Thoracic aorta (tissue), 2 donors: ENCODE results near the gene PLA2G2C. TPM values are rescaled to one million over a fixed set of nuclear protein-coding genes. Genes with fewer than 3 reads are reported as not detected.

Source experiments
- ATAC-seq: fragments of 150-250 bp; one replicate; pipeline ENCODE4 v1.8.0; 2017; ENCODE audit warnings: low read depth; ENCODE audit not compliant: insufficient number of reproducible peaks, low FRiP score
- DNase-seq: peaks from one replicate; pipeline ENCODE4 v3.0.0-alpha.2; 2020; ENCODE audit warnings: low spot score
- H3K27ac ChIP-seq, 2 donors: fragments of 200-600 bp; sonication (generic); 1 replicate in 1 of 2; 2 replicates in 1 of 2; pipeline ENCODE4 v1.5.1; 2016; ENCODE audit warnings: mild to moderate bottlenecking in 2 of 2, moderate library complexity in 2 of 2
- H3K27me3 ChIP-seq: fragments of 200-600 bp; sonication (generic); replicated peaks from 2 replicates; pipeline ENCODE4 v1.6.0; 2016; ENCODE audit warnings: mild to moderate bottlenecking; ENCODE audit not compliant: insufficient read depth
- H3K36me3 ChIP-seq: fragments of 200-600 bp; sonication (generic); one replicate; pipeline ENCODE4 v1.5.1; 2016
- H3K4me1 ChIP-seq, 2 donors: fragments of 200-600 bp; sonication (generic); 1 replicate in 1 of 2; 2 replicates in 1 of 2; pipeline versions ENCODE4 v1.5.1 to v1.6.0; 2016; ENCODE audit warnings: low read depth in 2 of 2, mild to moderate bottlenecking in 1 of 2; ENCODE audit not compliant: control insufficient read depth in 1 of 2
- H3K4me3 ChIP-seq: fragments of 200-600 bp; sonication (generic); 2 replicates; pipeline ENCODE4 v1.5.1; 2016; ENCODE audit warnings: mild to moderate bottlenecking
- H3K9me3 ChIP-seq: fragments of 200-600 bp; sonication (generic); 2 replicates; pipeline ENCODE4 v1.5.1; 2016
- total RNA-seq, 2 donors: library from RNA; depleted of rRNA; stranded (reverse); fragments of >200 nt; gene quantifications; one replicate each; pipeline versions ENCODE4 v1.1.0 to v1.2.3, GENCODE V29; 2016
- TF ChIP-seq, protein P1 (sequence below): fragments of 200-600 bp; sonication (generic); IDR thresholded peaks from one replicate; pipeline ENCODE4 v1.5.1; 2019; ENCODE audit warnings: antibody characterized with exemption

Gene PLA2G2C
- total RNA-seq, 2 donors from 2014 or later = not detected

DNA sequence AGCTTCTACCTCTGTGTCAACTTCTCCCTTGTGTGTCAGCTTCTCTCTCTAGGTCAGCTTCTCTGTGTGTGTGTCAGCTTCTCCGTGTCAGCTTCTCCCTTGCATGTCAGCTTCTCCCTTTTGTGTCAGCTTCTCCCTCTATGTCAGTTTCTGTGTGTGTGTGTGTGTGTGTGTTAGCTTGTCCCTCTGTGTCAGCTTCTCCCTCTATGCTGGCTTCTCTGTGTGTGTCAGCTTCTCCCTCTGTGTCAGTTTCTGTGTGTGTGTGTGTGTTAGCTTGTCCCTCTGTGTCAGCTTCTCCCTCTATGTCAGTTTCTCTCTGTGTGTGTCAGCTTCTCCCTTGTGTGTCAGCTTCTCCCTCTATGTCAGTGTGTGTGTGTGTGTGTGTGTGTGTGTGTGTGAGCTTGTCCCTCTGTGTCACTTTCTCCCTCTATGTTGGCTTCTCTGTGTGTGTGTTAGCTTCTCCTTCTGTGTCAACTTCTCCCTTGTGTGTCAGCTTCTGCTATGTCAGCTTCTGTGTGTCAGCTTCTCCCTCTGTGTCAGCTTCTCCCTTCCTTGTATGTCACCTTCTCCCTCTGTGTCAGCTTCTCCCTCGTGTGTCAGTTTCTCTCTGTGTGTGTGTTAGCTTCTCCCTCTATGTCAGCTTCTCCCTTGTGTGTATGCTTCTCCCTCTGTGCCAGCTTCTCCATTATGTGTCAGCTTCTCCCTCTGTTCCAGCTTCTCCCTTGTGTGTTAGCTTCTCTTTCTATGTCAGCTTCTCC lies 6.8 kb downstream of the PLA2G2C start:
- no peaks in the 10 kb centered on the region for H3K27me3 ChIP-seq
- ATAC-seq (no peak), DNase-seq (no peak)
- H3K4me3 ChIP-seq = no peak overlapping the region
- H3K9me3 ChIP-seq = no peaks in the 10 kb centered on the region
- TF ChIP-seq, protein P1, sequence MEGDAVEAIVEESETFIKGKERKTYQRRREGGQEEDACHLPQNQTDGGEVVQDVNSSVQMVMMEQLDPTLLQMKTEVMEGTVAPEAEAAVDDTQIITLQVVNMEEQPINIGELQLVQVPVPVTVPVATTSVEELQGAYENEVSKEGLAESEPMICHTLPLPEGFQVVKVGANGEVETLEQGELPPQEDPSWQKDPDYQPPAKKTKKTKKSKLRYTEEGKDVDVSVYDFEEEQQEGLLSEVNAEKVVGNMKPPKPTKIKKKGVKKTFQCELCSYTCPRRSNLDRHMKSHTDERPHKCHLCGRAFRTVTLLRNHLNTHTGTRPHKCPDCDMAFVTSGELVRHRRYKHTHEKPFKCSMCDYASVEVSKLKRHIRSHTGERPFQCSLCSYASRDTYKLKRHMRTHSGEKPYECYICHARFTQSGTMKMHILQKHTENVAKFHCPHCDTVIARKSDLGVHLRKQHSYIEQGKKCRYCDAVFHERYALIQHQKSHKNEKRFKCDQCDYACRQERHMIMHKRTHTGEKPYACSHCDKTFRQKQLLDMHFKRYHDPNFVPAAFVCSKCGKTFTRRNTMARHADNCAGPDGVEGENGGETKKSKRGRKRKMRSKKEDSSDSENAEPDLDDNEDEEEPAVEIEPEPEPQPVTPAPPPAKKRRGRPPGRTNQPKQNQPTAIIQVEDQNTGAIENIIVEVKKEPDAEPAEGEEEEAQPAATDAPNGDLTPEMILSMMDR = no peak
- H3K4me1 ChIP-seq = no peaks in the 10 kb centered on the region
- H3K27ac ChIP-seq = no peak overlapping the region
- H3K36me3 ChIP-seq = no peaks in the 10 kb centered on the region

DNA sequence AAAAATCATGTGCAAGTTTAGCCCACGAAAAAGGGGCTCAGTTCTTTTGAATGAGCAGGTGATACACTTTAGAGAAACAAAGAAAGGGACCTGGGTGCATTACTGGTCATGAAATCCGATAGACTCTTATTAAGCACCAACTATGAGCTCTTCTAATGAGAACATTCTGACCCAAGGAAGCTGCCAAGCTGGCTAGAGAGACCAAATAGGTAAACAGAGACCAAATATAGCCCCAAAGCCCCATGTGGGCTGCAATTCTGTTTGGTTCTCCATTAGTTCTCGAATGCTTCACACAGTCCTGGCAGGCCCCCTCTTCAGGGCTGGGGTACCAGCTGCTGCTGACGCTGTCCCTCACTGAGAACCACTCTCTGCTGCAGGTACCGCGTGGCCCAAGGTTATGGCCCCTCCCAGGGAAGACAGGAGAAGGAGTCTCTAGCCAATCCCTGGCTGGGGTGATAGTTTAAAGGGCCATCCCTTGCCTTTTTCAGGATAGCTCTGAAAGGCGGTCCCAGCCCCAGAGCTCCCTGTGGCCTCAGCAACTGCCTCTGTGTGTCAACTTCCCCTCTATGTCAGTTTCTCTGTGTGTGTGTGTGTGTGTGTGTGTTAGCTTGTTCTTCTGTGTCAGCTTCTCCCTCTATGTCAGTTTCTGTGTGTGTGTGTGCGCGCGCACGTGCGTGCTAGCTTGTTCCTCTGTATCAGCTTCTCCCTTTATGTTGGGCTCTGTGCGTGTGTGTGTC lies 7.5 kb downstream of the PLA2G2C start:
- Histone ChIP-seq H3K4me1 (no peaks in the 10 kb centered on the region), H3K27ac (no peak overlapping the region), H3K36me3 (no peaks in the 10 kb centered on the region), H3K4me3 (no peak overlapping the region), H3K9me3 (no peaks in the 10 kb centered on the region), H3K27me3 (no peaks in the 10 kb centered on the region)
- TF ChIP-seq, protein P1 = no peak
- no peak for ATAC-seq
- DNase-seq = no peak

DNA sequence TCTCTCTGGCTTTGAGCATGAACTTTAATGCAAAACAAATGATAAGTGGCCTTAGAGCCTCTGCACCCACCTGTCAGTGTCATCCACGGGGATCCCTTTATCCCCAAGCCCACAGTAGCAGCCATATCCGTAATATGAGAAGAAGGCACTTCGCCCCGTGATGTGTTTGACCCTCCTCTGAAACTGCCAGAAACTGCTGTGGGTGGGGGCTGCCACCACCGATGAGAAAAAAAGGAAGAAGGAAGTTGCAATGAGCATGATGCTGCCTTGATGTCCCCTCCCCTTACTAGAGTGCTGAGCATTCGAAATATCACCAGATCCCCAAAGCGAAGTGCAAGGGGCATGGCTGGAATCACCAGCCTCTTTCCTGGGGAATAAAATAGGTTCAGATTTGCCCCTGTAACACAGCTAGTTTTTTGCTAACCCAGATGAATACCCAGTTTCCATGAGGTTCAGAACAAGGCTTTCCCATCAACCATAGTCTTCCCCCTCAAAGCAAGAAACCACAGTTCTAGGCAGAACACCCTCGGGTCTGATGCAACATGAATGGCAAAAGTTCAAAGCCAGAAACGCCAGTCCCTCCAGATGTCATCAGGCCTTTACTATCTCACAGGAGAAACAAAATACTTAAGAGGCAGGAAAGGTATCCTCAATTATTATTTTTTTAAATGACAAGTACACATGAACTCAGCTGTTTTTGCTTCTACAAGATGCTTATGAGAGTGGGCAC lies 11.2 kb downstream of the PLA2G2C start:
- H3K36me3 ChIP-seq = no peaks in the 10 kb centered on the region
- H3K27me3 ChIP-seq = no peaks in the 10 kb centered on the region
- no peak for ATAC-seq
- DNase-seq = no peak
- no peak overlapping the region for H3K4me3 ChIP-seq
- TF ChIP-seq, protein P1 = no peak
- H3K9me3 ChIP-seq = no peaks in the 10 kb centered on the region
- no peak overlapping the region for H3K27ac ChIP-seq
- H3K4me1 ChIP-seq = no peaks in the 10 kb centered on the region

DNA sequence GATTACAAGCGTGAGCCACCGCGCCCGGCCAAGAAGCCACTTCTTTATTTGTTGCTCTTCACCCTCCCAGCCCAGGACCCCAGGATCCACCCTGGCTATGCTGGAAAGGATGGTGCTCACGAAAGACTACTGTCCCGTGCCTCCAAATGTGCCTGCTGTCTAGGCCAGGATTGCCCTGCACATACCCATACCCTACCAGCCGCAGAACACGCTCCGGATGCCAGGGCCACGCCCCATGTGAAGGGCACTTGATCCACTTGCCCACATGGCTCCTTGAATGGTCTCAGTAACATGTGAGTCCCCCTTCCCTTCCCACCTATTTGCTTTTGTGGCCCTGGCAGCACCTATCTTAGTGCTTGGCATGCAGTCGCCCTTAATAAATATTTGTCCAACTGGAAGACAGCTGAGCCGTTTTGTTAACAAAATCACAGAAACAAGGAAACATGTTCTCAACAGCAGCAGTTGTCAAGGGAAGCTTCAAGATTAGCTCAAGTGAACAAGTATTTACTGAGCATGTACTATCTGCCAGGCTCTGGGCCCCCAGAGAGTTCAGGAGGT lies 14.2 kb downstream of the PLA2G2C start:
- ATAC-seq (no peak), DNase-seq (no peak)
- H3K27ac ChIP-seq = no peak overlapping the region
- H3K4me3 ChIP-seq = no peak overlapping the region
- H3K27me3 ChIP-seq = no peaks in the 10 kb centered on the region
- no peaks in the 10 kb centered on the region for H3K4me1 ChIP-seq
- no peaks in the 10 kb centered on the region for H3K36me3 ChIP-seq
- TF ChIP-seq, protein P1 = no peak
- no peaks in the 10 kb centered on the region for H3K9me3 ChIP-seq

DNA sequence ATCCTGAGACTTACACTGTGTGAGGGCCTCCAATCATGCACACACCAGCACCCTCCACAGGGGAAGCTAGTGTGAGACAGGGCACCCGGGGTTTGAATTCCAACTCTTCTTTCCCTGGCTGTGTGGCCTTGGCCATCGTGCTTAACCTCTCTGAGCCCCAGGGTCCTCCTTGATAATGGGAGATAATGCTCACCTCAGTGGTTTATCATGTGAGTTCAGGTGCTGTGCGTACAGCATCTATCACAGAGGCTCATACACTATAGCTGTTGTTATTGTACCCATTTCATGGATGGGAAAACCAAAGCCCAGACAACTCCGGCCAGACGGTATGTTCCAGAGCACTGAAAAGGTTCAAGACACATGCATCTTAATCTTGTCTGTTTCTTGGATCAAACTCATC lies 16.4 kb downstream of the PLA2G2C start:
- TF ChIP-seq, protein P1 = no peak
- Histone ChIP-seq H3K9me3 (no peaks in the 10 kb centered on the region), H3K36me3 (no peaks in the 10 kb centered on the region), H3K4me1 (no peaks in the 10 kb centered on the region), H3K27me3 (no peaks in the 10 kb centered on the region), H3K4me3 (no peak overlapping the region), H3K27ac (no peak overlapping the region)
- no peak for DNase-seq
- ATAC-seq = no peak
